ENCODE measurements around the gene FXYD2.

GRCh38 chr11:117859488-117860112 is 35.1 kb upstream of the FXYD2 start:
- TF ChIP-seq HDGF (IDR thresholded peaks at IDR 0.05; ENCODE audit: borderline replicate concordance) (no peak), SP1 (IDR thresholded peaks at IDR 0.05) (no peak), ELF4 (IDR thresholded peaks at IDR 0.05) (no peak), LEF1 (IDR thresholded peaks at IDR 0.05; ENCODE audit: borderline replicate concordance) (no peak), NFRKB (IDR thresholded peaks at IDR 0.05) (no peak)
